KOPT-K1 (cell line): ENCODE results near the gene GPRASP1.
"Not testable (repeated sequence)": the region's sequence is repeated elsewhere in the genome, so short reads cannot be mapped to it uniquely, and the experiment has no call there.

ENCODE experiments used
- H3K27ac ChIP-seq: fragments of 200-600 bp; sonication (generic); 2 replicates; pipeline ENCODE4 v1.5.1; 2016; ENCODE audit warnings: antibody characterized with exemption, mild to moderate bottlenecking, low read depth, low read length; ENCODE audit not compliant: poor library complexity, severe bottlenecking
- H3K36me3 ChIP-seq: fragments of 200-600 bp; sonication (generic); 2 replicates; pipeline ENCODE4 v1.5.1; 2017; ENCODE audit warnings: antibody characterized with exemption, mild to moderate bottlenecking, low read length, moderate library complexity; ENCODE audit not compliant: insufficient read depth
- H3K9me3 ChIP-seq: fragments of 200-600 bp; sonication (generic); 2 replicates; pipeline ENCODE4 v1.5.1; 2017; ENCODE audit warnings: antibody characterized with exemption, low read length, mild to moderate bottlenecking; ENCODE audit not compliant: insufficient read depth, poor library complexity, severe bottlenecking

GPRASP1 gene, protein sequence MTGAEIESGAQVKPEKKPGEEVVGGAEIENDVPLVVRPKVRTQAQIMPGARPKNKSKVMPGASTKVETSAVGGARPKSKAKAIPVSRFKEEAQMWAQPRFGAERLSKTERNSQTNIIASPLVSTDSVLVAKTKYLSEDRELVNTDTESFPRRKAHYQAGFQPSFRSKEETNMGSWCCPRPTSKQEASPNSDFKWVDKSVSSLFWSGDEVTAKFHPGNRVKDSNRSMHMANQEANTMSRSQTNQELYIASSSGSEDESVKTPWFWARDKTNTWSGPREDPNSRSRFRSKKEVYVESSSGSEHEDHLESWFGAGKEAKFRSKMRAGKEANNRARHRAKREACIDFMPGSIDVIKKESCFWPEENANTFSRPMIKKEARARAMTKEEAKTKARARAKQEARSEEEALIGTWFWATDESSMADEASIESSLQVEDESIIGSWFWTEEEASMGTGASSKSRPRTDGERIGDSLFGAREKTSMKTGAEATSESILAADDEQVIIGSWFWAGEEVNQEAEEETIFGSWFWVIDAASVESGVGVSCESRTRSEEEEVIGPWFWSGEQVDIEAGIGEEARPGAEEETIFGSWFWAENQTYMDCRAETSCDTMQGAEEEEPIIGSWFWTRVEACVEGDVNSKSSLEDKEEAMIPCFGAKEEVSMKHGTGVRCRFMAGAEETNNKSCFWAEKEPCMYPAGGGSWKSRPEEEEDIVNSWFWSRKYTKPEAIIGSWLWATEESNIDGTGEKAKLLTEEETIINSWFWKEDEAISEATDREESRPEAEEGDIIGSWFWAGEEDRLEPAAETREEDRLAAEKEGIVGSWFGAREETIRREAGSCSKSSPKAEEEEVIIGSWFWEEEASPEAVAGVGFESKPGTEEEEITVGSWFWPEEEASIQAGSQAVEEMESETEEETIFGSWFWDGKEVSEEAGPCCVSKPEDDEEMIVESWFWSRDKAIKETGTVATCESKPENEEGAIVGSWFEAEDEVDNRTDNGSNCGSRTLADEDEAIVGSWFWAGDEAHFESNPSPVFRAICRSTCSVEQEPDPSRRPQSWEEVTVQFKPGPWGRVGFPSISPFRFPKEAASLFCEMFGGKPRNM (N-terminal part only)

DNA sequence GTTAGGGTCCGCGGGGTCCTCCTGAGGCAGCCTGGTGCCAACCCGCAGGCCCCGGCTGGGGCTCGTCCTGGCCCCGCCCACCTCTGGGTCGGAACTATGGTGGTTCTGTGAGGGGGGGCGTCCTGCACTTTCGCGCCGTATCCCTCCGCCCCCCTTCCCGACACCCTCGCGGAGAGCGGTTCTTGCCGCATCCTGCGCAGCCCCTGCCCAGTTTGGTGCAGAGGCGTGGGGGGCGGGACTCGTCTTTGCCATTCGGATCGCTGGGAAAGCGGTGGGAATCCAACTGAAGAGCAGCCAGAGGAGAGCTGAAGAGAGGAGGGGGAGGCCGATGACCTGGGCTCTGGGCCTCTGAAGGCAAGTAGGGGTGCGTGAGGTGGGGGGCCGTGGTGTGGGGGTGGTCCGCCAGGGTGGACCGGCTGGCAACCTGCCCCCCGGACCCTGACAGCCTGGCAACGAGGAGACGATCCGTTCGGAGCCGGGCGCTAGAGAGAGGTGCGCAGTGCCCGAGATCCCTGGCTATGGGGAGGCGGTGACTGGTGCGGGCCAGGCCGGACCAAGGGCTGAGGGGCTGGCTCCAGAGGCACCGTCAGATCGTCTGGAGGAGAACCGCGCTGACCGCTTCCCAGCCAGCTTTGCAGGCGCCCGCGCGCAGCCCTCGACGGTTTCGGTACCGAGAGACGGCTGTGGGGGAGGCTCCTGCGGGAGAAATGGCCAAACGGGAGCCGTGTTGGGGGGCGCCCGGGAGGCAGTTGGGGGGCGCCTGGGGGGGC lies at the start of gene GPRASP1:
Gene GPRASP1 (plus strand): TSS at position 242 of the 770 bp plus-strand sequence. CDS start 2,431 bp downstream, outside the sequence.
- Histone ChIP-seq H3K36me3 (peaks cover 8% of the 10 kb centered on the region; the same call in 1 of the 2 replicates), H3K9me3 (no peaks in the 10 kb centered on the region), H3K27ac (peak within 1 kb of the TSS; percentile 62)

DNA sequence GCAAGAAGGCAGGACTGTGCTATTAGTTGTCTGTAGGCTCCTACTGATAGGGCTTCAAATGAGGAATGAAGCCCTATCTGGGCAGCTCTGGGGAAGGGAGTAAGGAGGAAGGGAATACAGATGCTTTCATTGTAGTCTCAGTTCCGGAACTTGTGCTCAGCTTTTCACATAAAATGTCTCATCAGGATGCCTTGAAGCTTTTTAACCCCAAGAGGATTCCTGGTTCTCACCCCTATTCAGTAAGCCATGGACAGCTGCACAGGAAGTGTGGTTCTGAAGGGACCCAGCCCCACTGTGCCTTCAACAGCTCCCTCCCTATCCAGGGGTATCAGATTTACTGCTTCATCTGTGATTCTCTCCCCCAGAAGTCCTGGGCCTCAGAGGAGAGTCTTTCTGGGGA lies 47.0 kb upstream of the GPRASP1 start:
- H3K36me3 ChIP-seq, result peaks cover 28% of the 10 kb centered on the region
- no peak overlapping the region for H3K27ac ChIP-seq
- H3K9me3 ChIP-seq, result no peaks in the 10 kb centered on the region

DNA sequence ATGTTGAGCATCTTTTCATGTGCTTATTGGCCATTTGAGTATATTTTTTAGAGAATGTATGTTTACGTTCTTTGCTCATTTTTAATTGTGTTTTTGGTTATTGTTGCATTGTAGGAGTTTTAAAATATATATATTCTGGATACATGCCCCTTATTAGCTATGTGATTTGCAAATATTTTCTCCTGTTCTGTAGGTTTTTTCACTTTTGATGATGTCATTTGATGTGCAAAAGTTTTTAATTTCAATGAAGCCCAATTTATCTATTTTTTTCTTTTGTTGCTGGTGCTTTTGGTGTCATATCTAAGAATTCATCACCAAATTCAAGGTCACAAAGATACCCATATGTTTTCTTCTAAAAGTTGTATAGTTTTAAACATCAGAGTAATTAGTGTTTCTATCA lies 45.2 kb upstream of the GPRASP1 start:
- Histone ChIP-seq H3K36me3 (peaks cover 27% of the 10 kb centered on the region), H3K27ac (no peak overlapping the region), H3K9me3 (no peaks in the 10 kb centered on the region)

DNA sequence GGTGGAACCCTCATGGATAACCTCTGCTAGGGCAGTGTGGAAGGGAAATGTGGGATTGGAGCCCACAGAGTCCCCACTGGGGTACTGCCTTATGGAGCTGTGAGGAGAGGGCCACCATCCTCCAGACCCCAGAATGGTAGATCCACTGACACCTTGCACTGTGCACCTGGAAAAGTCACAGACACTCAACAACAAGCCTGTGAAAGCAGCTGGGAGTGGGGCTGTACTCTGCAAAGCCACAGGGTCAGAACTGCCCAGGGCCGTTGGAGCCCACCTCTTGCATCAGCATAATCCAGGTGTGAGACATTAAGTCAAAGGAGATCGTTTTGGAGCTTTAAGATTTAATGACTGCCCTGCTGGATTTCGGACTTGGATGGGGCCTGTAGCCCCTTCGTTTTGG lies 40.4 kb upstream of the GPRASP1 start:
- Histone ChIP-seq H3K36me3 (peaks cover 3% of the 10 kb centered on the region; the same call in 1 of the 2 replicates), H3K9me3 (no peaks in the 10 kb centered on the region), H3K27ac (no peak overlapping the region)

DNA sequence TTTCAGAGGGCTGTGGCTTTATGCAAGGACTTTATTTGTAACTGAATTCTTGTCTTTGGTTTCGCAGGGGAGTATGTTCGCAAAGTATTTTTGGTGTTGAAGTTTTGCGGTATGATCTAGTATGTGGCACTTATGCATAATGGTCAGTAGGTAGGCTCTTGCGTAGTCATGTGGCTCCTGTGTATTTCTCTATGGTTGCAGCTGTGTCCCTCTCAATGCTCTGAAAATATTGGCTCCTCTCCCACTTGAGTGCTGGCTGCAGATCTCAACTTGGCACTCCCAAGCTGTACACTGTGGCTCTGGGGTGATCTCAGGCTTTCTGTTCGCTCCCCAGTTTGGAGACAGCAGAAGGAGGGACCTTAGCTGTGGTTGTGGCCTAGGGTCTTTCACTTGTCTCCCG lies 27.2 kb upstream of the GPRASP1 start:
- H3K9me3 ChIP-seq, result peaks cover 32% of the 10 kb centered on the region
- H3K36me3 ChIP-seq, result no peaks in the 10 kb centered on the region
- H3K27ac ChIP-seq, result no peak overlapping the region

DNA sequence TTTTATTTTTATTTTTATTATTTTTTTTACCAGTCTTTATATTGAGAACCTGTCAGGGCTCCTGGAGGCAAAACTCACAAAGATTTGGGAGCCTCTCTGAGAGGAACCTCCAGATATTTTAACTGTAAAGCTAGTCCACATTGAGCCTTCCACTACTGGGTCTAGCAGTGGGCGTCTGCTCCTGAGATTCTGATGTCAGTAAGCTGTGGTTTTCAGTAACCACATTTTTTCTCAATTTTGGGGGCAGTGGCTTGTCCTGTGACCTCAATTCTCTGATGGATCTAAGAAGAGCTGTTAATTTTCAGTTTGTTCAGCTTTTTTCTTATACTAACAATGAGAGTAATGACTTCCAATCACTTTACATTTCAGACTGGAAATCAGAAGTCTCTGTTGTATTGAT lies 23.6 kb upstream of the GPRASP1 start:
- Histone ChIP-seq H3K9me3 (no peaks in the 10 kb centered on the region), H3K36me3 (no peaks in the 10 kb centered on the region), H3K27ac (no peak overlapping the region)

DNA sequence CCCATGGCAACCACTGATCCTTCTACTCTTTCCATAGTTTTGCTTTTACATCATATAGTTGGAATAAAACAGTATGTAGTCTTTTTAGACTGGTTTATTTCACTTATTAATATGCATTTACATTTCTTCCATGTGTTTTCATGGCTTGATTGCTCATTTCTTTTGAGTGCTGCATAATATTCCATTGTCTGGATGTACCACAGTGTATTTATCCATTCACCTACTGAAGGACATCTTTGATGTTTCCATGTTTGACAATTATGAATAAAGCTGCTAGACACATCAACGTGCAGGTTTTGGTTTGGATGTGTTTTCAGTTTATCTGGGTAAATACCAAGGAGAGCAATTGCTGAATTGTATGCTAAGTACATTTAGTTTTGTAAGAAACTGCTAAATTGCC lies 13.7 kb upstream of the GPRASP1 start:
- Histone ChIP-seq H3K36me3 (no peaks in the 10 kb centered on the region), H3K9me3 (no peaks in the 10 kb centered on the region), H3K27ac (no peak overlapping the region)

DNA sequence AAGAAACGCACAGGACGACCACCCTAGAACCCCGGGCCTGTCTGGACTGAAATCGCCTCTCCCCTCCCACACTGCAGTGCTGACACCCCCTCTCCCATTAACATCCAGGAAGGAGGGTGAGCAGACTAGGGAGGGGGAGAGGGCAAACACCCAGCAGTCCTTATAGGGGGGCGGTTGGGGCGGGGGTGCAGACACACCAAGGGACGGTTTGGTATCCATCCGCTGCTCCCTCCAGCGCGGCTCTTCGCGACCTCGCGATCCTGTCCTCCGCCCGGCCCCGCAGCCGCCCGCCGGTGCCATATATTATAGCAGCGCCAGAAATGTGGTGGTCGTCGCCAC lies 411 bp upstream of the GPRASP1 start:
- H3K27ac ChIP-seq, result peak overlapping the region; percentile 62
- H3K9me3 ChIP-seq, result no peaks in the 10 kb centered on the region
- H3K36me3 ChIP-seq, result peaks cover 8% of the 10 kb centered on the region; the same call in 1 of the 2 replicates

DNA sequence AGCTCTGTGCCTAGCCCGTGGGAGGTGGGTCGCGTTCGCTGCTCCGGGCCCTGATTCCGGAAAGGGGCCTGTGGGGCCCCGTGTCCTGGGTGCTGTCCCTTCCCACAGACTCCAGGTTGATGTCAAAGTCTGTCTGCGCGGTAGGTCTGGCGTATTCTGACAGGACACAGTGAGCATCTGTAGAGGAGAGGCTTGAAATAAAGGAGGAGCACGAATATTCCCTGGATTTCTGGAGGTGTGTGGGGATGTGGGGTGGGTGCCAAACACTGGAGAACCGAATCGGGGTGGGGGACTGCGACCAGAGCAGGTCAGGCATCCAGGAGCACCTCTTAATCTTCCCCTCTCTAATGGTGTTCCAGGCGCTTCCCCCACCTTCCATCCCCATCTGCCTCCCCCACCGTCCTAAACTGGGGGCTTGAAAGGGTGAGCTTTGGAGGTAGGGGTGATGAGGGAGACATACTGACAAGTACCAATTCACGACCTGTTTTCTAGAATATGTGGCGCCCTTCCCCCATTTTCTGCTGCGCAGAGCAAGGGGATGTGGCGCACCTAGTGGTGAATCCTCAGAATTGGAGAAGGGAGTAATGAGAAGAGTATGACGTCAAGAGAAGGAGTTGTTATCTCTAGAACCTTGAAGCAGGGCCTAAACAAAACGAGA lies 877 bp downstream of the GPRASP1 start:
- Histone ChIP-seq H3K27ac (peak overlapping the region; percentile 62), H3K36me3 (peaks cover 8% of the 10 kb centered on the region; the same call in 1 of the 2 replicates), H3K9me3 (no peaks in the 10 kb centered on the region)

DNA sequence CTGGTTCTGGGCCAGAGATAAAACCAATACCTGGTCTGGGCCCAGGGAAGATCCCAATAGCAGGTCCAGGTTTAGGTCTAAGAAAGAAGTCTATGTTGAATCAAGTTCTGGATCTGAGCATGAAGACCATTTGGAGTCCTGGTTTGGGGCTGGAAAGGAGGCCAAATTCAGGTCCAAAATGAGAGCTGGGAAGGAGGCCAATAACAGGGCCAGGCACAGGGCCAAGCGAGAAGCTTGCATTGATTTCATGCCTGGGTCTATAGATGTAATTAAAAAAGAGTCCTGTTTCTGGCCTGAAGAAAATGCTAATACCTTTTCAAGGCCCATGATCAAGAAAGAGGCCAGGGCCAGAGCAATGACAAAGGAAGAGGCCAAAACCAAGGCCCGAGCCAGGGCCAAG lies 3.4 kb downstream of the GPRASP1 start:
- H3K27ac ChIP-seq, result no peak overlapping the region
- no peaks in the 10 kb centered on the region for H3K9me3 ChIP-seq
- H3K36me3 ChIP-seq, result peaks cover 8% of the 10 kb centered on the region; the same call in 1 of the 2 replicates

DNA sequence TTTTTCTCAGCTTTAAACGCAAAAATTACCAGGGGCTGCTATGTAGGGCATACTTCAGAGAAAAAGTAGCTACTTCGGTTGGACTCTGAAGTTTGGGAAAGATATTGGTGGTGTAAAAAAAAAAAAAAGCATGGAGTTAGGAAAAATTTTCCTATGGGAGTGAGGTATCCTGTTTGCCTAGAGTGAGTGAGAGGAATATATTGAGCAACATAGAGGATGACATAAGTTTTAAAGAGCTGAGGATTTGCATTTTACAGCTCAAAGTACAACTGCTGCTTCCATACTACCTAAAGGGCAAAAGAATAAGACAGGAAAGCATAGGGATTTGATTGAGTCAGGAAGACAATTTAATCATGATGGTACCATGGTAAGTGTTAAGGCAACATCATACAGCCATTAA lies 7.3 kb downstream of the GPRASP1 start:
- Histone ChIP-seq H3K36me3 (peaks cover 8% of the 10 kb centered on the region; the same call in 1 of the 2 replicates), H3K27ac (no peak overlapping the region), H3K9me3 (no peaks in the 10 kb centered on the region)

DNA sequence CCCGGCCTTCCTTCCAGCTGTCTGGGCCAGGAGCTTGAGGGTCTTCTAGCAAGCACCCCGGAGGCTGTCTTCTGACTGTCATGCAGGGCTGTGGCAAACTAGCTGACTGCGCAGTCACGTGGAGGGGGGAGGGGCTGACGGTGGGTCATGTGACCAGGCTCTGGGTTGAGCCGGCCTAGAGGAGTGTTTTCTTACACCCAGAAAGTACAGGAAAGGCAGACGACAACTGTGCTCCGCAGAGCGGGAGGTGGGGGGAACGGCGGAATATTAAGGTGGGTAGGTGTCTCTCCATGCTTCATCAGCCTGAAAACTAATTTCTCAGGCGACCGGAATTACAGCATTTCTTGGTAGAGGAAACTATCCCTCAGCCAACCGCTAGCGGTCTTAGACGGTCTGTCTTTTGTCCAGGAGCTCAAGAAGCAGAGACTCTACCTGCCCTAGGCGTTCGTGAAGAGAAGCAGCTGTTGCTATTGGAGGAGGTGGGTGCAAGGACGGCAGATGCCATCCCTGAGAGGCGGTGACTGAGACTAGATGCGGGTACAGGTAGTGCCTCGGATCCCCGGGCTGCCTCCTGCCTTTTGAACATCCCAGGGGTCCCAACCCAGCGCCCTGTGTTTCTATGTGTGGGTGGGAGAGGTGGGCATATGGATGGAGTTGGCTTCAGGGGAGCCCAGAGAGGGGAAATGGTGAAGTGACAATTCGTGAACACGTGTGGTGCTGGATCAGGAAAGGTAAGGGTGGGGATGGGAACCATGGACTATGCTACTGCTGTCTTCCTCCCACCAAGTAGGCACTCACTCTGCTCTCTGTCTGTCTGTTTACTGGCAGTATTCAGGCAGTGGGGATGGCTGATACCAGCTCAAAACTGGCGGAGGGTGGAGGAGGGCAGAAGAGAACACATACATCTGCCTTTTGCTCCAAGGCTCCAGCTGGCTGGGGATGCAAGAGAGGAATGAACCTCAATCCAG lies 8.8 kb downstream of the GPRASP1 start:
- 0 out of 2 replicates have a peak, but pooled peaks cover 4% of the 10 kb centered on the region for H3K36me3 ChIP-seq
- no peak overlapping the region for H3K27ac ChIP-seq
- no peaks in the 10 kb centered on the region for H3K9me3 ChIP-seq

DNA sequence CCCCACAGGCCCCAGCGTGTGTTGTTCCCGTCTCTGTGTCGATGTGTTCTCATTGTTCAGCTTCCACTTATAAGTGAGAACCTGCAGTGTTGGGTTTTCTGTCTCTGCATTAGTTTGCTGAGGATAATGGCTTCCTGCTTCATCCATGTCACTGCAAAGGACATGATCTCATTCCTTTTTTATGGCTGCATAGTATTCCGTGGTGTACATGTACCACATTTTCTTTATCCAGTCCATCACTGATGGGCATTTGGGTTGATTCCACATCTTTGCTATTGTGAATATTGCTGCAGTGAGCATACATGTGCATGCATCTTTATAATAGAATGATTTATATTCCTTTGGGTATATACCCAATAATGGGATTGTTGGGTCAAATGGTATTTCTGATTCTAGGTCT lies 12.5 kb downstream of the GPRASP1 start:
- not testable (repeated sequence) for H3K9me3 ChIP-seq, H3K36me3 ChIP-seq, H3K27ac ChIP-seq
